Mucosa of descending colon (tissue), 3 donors: Measurements from ENCODE around the gene DOCK8. TPM values are rescaled to one million over a fixed set of nuclear protein-coding genes. Genes with fewer than 3 reads are reported as not detected.
A peak's percentile ranks its signal among the peaks of the same experiment; 100 is the strongest.

Source experiments
- ATAC-seq: fragments of 200-7000 bp; cut with Tn5 transposase; one replicate; pipeline ENCODE4 v1.9.1; 2020; ENCODE audit warnings: mild to moderate bottlenecking, moderate library complexity
- DNase-seq, 3 donors: peaks; one replicate each; pipeline ENCODE4 v3.0.0-alpha.2; 2020
- H3K36me3 ChIP-seq: fragments of 200-600 bp; one replicate; pipeline ENCODE4 v1.8.0; 2021; ENCODE audit warnings: low read depth, mild to moderate bottlenecking
- H3K4me1 ChIP-seq: fragments of 200-600 bp; one replicate; pipeline ENCODE4 v1.8.0; 2021; ENCODE audit warnings: low read depth, mild to moderate bottlenecking
- H3K4me3 ChIP-seq: fragments of 200-600 bp; one replicate; pipeline ENCODE4 v1.8.0; 2021; ENCODE audit warnings: mild to moderate bottlenecking
- H3K9me3 ChIP-seq: fragments of 200-600 bp; one replicate; pipeline ENCODE4 v1.8.0; 2021; ENCODE audit warnings: mild to moderate bottlenecking
- intact Hi-C, 2 donors: fragments of 100-400 bp; cut with DNase I in 1 of 2; cut with micrococcal nuclease in 1 of 2; formaldehyde crosslinking; loops; one replicate each; pipeline versions ENCODE4 v1.11.0 to v1.11.1; 2022; cut with DNase I, micrococcal nuclease
- total RNA-seq, 3 donors: library from RNA; stranded (reverse); fragmentation: NEBNext Ultra II Directional in 2 of 3; extraction: Animal tissue kit (Norgen Biotek cat#: 25700) in 2 of 3; gene quantifications; one replicate each; pipeline versions ENCODE4 v1.2.1 to v1.2.4, GENCODE V29; 2021 to 2023
- TF ChIP-seq, protein P1 (sequence below): fragments of 200-600 bp; IDR thresholded peaks from one replicate; pipeline ENCODE4 v1.8.0; 2022; ENCODE audit warnings: antibody characterized with exemption, mild to moderate bottlenecking
- donor health status: DM: no; HTN: no; CAD: no; lungs with moderate emphysema.
- donor health status: DM: no; HTN: no; CAD: no.
- donor health status: DM: no; HTN: yes; CAD: no.

DOCK8 gene
- total RNA-seq, 3 donors from 2014 or later: 13.5 to 16.6 (median 15.7) TPM

DNA sequence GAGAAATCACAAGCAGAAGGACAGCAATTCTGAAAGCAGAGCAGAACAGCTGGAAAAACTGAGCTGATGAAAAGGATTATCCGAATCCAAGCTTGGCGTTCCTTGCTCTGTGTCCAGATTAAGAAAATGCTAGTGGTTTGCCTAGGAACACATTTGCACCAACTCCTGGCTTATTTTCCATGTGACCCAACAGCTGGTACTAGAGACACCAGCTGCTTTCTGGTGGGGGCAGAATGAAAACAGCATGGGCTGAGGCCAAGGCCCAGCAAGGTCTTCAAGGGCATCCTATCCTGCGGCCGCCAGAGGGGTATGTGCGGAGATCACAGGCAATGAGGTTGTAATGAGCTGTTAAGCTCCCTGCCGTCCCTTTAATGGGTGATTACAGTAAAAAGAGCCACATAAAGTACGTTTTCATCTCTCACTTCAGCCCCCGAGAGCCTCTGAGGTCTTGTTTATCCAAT, 131.5 kb downstream of the DOCK8 start:
- intact Hi-C loops: no loop called here
- no peak overlapping the region for H3K4me3 ChIP-seq
- no peaks in the 10 kb centered on the region for H3K9me3 ChIP-seq
- ATAC-seq (no peak), DNase-seq (no peak)
- no peaks in the 10 kb centered on the region for H3K4me1 ChIP-seq
- no peaks in the 10 kb centered on the region for H3K36me3 ChIP-seq
- TF ChIP-seq, protein P1, sequence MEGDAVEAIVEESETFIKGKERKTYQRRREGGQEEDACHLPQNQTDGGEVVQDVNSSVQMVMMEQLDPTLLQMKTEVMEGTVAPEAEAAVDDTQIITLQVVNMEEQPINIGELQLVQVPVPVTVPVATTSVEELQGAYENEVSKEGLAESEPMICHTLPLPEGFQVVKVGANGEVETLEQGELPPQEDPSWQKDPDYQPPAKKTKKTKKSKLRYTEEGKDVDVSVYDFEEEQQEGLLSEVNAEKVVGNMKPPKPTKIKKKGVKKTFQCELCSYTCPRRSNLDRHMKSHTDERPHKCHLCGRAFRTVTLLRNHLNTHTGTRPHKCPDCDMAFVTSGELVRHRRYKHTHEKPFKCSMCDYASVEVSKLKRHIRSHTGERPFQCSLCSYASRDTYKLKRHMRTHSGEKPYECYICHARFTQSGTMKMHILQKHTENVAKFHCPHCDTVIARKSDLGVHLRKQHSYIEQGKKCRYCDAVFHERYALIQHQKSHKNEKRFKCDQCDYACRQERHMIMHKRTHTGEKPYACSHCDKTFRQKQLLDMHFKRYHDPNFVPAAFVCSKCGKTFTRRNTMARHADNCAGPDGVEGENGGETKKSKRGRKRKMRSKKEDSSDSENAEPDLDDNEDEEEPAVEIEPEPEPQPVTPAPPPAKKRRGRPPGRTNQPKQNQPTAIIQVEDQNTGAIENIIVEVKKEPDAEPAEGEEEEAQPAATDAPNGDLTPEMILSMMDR: no peak

DNA sequence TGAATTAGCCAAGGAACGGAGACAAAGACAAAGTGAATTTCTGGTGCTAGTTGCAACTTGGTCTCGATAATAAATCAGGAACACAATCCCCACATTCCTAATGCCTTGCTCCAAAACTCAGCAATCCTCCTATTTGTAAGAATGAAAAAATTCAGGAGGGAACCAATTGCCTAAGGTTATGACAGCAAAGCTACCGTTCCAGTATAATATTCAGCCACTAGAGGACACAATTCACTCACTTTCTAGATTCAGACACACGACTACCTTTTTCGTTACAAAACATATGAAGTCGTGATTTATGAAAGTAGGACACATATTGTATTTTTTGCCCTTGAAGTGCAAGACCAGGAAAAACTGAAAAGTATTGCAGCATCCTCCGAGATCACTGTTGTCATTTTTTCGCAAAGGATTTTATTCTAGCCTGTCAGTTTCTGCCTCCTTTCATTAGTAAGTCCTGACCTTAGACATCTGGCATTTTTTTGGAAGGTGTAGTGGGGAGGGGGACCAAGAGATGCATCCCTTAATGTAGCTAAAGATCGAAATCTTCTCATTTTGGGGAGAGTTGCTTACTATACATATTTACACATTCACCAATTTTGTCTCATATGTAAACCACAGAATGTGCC, 133.1 kb downstream of the DOCK8 start:
- intact Hi-C loops: no loop called here
- no peaks in the 10 kb centered on the region for H3K36me3 ChIP-seq
- DNase-seq (no peak), ATAC-seq (peak; percentile 44)
- TF ChIP-seq, protein P1: no peak
- no peaks in the 10 kb centered on the region for H3K4me1 ChIP-seq
- no peak overlapping the region for H3K4me3 ChIP-seq
- H3K9me3 ChIP-seq: no peaks in the 10 kb centered on the region

DNA sequence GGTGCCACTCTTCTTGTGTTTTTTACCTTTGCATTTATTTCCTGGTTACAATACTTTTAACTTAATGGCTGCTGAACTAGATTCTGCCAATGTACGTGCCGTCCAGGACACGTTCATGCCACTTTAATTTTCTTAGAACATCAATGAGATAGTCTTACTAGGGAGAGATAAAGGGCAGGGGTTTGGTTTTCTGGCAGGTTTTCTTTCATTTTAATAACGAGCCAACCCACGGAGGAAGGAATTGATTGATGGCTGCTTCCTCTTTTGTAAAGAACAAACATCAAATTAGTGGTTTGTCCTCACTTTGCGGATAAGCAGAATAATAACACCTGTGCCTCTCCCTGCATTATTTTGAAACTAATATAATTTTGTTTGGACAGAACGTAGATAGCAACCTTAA, 135.7 kb downstream of the DOCK8 start:
- intact Hi-C loops: no loop called here
- TF ChIP-seq, protein P1: no peak
- ATAC-seq: no peak

DNA sequence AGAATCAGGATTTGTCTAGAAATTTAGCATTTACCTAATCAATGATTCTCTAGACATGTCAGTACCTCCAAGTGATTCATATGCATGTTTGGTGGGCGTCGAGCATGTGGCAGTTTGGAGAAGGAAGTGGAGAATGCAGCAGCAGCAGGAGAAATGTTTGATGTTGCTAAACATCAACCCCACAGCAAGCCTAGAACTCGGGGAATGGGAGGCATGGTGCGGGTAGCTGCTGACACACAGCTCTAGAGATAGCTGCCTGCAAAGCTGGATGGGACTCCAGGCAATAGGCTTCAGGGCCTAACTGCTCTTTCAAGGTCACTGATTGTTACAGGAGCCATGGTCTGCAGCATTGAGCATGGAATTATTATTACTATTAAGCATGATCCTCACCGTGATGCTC, 137.3 kb downstream of the DOCK8 start:
- Histone ChIP-seq H3K9me3 (no peaks in the 10 kb centered on the region), H3K36me3 (no peaks in the 10 kb centered on the region), H3K4me1 (no peaks in the 10 kb centered on the region), H3K4me3 (no peak overlapping the region)
- TF ChIP-seq, protein P1: no peak
- intact Hi-C loops: no loop called here
- DNase-seq: no peak
- no peak for ATAC-seq

More for the DNA sequence above, 135.7 kb downstream of the DOCK8 start:
- Histone ChIP-seq H3K36me3 (no peaks in the 10 kb centered on the region), H3K4me3 (no peak overlapping the region), H3K9me3 (no peaks in the 10 kb centered on the region), H3K4me1 (no peaks in the 10 kb centered on the region)
- DNase-seq: no peak

DNA sequence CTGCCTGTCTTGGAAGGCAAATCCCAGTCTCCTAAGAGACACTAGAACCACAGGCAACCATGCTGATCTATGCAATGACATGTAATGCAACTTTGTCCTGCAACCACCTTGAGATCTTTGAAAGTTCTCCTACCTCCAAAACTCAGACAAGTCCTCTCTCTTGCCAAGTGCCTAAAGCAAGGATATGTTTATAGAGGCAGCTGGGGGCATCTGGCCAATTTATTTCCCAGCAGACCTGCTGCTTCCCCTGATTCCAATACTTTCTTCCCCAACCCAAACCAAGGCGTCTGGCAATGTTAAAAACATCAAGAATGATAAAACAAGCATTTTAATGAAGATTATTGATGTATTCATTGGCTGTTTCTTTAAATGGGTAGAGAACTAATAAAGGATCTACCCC, 138.4 kb downstream of the DOCK8 start:
- intact Hi-C loops: no loop called here
- Histone ChIP-seq H3K4me3 (no peak overlapping the region), H3K36me3 (no peaks in the 10 kb centered on the region), H3K4me1 (no peaks in the 10 kb centered on the region), H3K9me3 (no peaks in the 10 kb centered on the region)
- TF ChIP-seq, protein P1: no peak
- DNase-seq (no peak), ATAC-seq (no peak)

DNA sequence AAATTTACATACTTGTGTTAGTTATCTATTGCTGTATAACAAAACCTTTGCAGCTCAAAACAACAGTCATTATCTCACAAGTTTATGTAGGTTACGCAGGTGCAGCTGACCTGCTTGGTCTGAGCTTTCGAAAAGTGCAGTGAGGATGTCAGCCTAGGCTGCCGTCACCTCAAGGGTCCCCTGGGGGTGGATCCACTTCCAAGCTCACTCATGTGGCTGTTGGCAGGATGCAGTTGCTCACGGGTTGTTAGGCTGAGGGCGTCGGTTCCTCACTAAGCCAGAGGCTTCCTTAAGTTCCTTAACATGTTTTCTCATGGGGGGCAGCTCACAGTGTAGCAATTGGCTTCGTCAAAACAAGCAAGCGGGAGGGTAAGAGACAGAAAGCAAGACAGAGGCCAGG, 139.8 kb downstream of the DOCK8 start:
- no peaks in the 10 kb centered on the region for H3K36me3 ChIP-seq
- intact Hi-C loops: no loop called here
- no peak for ATAC-seq
- TF ChIP-seq, protein P1: no peak
- no peak overlapping the region for H3K4me3 ChIP-seq
- H3K9me3 ChIP-seq: no peaks in the 10 kb centered on the region
- DNase-seq: no peak
- no peaks in the 10 kb centered on the region for H3K4me1 ChIP-seq
